ENCODE results near the gene EIF3L. TPM values are rescaled to one million over a fixed set of nuclear protein-coding genes. Genes with fewer than 3 reads are reported as not detected.

The EIF3L gene
- total RNA-seq, 1 donor from 2014 or later = 338 TPM

DNA sequence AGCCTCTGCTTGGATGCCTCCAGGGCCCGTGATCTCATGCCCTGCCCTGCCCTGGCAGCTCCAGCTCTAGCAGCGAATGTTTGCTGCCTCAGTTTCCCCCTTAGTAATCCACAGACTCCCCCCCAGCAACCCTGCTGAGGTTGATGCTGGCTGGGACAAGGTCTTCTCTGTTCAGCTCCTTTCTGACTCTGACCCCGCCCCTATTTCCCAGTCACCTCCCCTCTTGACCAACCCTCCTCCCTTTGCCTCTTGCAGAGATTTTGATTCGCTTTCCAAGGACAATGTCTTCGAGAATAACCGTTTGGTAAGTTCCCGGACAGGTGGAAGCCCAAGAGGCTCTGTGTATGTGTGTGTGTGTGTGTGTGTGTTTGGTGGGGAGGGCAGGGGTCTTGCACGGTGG is 62.5 kb downstream of the EIF3L start:
- H3K27me3 ChIP-seq = no peaks in the 10 kb centered on the region
- peaks cover 0 to 51% of the 10 kb centered on the region in 2 donors for H3K36me3 ChIP-seq
- DNase-seq (ENCODE audit: extremely low spot score in 2 of 2) = no peak
- peaks cover 53% of the 10 kb centered on the region for H3K4me1 ChIP-seq
- TF ChIP-seq CTCF (IDR thresholded peaks at IDR 0.05) = no peak
- no peak for TF ChIP-seq POLR2AphosphoS5 (IDR thresholded peaks at IDR 0.05; ENCODE audit: insufficient read depth in 1 of 2, low read depth in 1 of 2)
- no peak for TF ChIP-seq POLR2A (IDR thresholded peaks at IDR 0.05)
- H3K4me3 ChIP-seq = no peak overlapping the region
- intact Hi-C loops (cut with DNase I) = no loop called here
- peak overlapping the region; percentile 96 for H3K27ac ChIP-seq
- H3K9me3 ChIP-seq = no peaks in the 10 kb centered on the region

DNA sequence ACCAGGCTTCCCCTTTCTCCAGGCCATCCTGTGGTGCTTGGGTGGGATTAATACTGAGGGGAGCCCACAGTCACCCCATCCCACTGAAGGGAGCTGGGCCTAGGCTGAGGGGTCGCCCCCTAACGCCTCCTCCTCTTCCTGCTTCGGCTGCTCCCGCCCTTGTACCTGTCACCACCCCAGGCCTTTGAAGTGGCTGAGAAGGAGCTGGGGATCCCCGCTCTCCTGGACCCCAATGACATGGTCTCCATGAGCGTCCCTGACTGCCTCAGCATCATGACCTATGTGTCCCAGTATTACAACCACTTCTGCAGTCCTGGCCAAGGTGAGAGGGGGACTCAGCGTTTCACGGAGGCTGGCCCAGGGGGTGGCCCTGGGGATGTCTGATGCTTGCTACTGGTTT is 63.0 kb downstream of the EIF3L start:
- TF ChIP-seq POLR2A (IDR thresholded peaks at IDR 0.05) (no peak), POLR2AphosphoS5 (IDR thresholded peaks at IDR 0.05; ENCODE audit: insufficient read depth in 1 of 2, low read depth in 1 of 2) (no peak), CTCF (IDR thresholded peaks at IDR 0.05) (no peak)
- H3K4me3 ChIP-seq = no peak overlapping the region
- intact Hi-C loops (cut with DNase I) = no loop called here
- peaks cover 49% of the 10 kb centered on the region for H3K4me1 ChIP-seq
- H3K9me3 ChIP-seq = no peaks in the 10 kb centered on the region
- H3K27ac ChIP-seq = peak overlapping the region; percentile 96
- no peaks in the 10 kb centered on the region for H3K27me3 ChIP-seq
- DNase-seq (ENCODE audit: extremely low spot score in 2 of 2) = no peak
- peaks cover 0 to 54% of the 10 kb centered on the region in 2 donors for H3K36me3 ChIP-seq

DNA sequence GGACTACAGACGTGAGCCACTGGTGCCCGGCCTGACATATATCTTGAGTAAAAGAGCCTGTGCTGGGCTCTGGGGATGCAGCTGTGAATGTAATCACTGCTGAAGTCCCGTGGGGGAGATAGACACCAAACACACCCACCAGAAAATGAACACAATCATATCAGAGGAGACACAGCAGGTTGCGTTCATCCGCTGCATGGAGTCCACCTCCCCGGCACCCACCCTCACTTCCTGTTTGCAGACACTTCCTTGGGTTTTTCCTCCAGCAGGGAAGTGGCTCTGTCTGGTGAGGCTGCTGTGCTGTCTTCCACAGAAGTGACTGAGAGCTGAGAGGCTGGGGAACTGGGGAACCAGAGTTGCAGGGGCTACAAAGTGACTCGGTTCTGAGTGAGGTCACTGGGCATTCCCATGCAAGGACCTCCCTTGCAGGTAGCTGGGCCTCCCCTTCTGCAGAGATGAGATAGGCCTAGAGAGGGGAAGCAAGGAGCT is 64.1 kb downstream of the EIF3L start:
- H3K27ac ChIP-seq = no peak overlapping the region
- H3K9me3 ChIP-seq = no peaks in the 10 kb centered on the region
- intact Hi-C loops (cut with DNase I) = no loop called here
- peaks cover 38% of the 10 kb centered on the region for H3K4me1 ChIP-seq
- no peak for TF ChIP-seq POLR2A (IDR thresholded peaks at IDR 0.05)
- no peak for TF ChIP-seq CTCF (IDR thresholded peaks at IDR 0.05)
- no peak for TF ChIP-seq POLR2AphosphoS5 (IDR thresholded peaks at IDR 0.05; ENCODE audit: insufficient read depth in 1 of 2, low read depth in 1 of 2)
- no peak for DNase-seq (ENCODE audit: extremely low spot score in 2 of 2)
- peaks cover 0 to 64% of the 10 kb centered on the region in 2 donors for H3K36me3 ChIP-seq
- no peak overlapping the region for H3K4me3 ChIP-seq
- no peaks in the 10 kb centered on the region for H3K27me3 ChIP-seq

- no peaks in the 10 kb centered on the region for H3K9me3 ChIP-seq
- peaks cover 8% of the 10 kb centered on the region for H3K4me1 ChIP-seq
- no peak overlapping the region for H3K4me3 ChIP-seq
- intact Hi-C loops (cut with DNase I) = no loop called here
- DNase-seq (ENCODE audit: extremely low spot score in 2 of 2) = no peak
- H3K27ac ChIP-seq = no peak overlapping the region
- no peaks in the 10 kb centered on the region for H3K27me3 ChIP-seq
- peaks cover 0 to 91% of the 10 kb centered on the region in 2 donors for H3K36me3 ChIP-seq
- TF ChIP-seq POLR2AphosphoS5 (IDR thresholded peaks at IDR 0.05; ENCODE audit: insufficient read depth in 1 of 2, low read depth in 1 of 2) (no peak), POLR2A (IDR thresholded peaks at IDR 0.05) (no peak), CTCF (IDR thresholded peaks at IDR 0.05) (no peak)
These were observed 67.1 kb downstream of the EIF3L start for GRCh38 chr22:37916311-37916710.

DNA sequence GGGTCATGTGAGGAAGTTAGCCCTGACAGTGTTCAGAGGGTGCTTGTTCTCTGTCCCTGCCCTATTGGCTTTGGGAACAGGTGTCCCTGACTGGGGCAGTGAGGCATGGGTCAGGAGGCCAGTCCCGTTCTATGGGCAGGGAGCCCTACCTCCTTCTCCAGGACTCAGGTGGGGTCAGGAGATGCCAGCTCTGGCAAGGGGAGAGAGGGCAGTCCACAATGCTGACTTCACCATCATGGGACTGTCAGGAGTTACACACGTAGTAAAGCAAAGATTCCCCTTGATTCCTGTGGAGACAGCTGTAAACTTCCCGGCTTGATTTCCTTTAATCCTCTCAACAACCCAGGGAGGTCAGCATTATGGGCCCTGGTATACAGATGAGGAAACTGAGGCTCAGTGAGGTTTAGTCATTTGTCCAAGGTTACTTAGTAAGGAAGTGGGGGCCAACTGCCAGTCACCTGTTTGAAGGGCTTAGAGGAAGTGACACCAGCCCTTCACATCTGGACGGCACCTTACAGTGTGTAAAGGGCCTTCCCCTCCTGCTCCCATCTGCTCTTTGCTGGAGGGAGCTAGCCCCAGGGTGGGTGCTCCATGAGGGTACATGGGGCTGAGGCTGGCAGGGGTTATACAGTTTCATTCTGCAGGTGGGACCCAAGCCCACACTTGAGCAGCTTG is 68.8 kb downstream of the EIF3L start:
- DNase-seq (ENCODE audit: extremely low spot score in 2 of 2) = no peak
- Histone ChIP-seq H3K27me3 (no peaks in the 10 kb centered on the region), H3K36me3 (peaks cover 0 to 86% of the 10 kb centered on the region in 2 donors), H3K9me3 (no peaks in the 10 kb centered on the region), H3K27ac (no peak overlapping the region), H3K4me3 (no peak overlapping the region), H3K4me1 (no peaks in the 10 kb centered on the region)
- intact Hi-C loops (cut with DNase I) = no loop called here
- TF ChIP-seq CTCF (IDR thresholded peaks at IDR 0.05) (no peak), POLR2AphosphoS5 (IDR thresholded peaks at IDR 0.05; ENCODE audit: insufficient read depth in 1 of 2, low read depth in 1 of 2) (no peak), POLR2A (IDR thresholded peaks at IDR 0.05) (no peak)
